ENCODE data around the gene MSH5.

The MSH5 gene

GRCh38 chr6:31713465-31713864 lies 26.3 kb upstream of the MSH5 start:
- DNase-seq (ENCODE audit: low spot score), result no peak

- no peak for DNase-seq (ENCODE audit: low spot score)
These were observed 25.7 kb upstream of the MSH5 start for GRCh38 chr6:31713991-31714684.

- no peak for DNase-seq (ENCODE audit: low spot score)
These were observed 24.5 kb upstream of the MSH5 start, which contains the start of gene LY6G6D for GRCh38 chr6:31715022-31715958. Gene LY6G6D (plus strand): TSS chr6:31715348. CDS start chr6:31715356, 8 bp downstream.

- DNase-seq (ENCODE audit: low spot score), result peak; percentile 39
These were observed 22.1 kb upstream of the MSH5 start for GRCh38 chr6:31717499-31718222.

GRCh38 chr6:31718265-31718664 lies 21.5 kb upstream of the MSH5 start:
- no peak for DNase-seq (ENCODE audit: low spot score)

- no peak for DNase-seq (ENCODE audit: low spot score)
These were observed 20.8 kb upstream of the MSH5 start for GRCh38 chr6:31719001-31719400.

GRCh38 chr6:31720196-31720770 lies 19.5 kb upstream of the MSH5 start:
- no peak for DNase-seq (ENCODE audit: low spot score)

GRCh38 chr6:31721351-31722020 lies 18.3 kb upstream of the MSH5 start, which contains the start of gene LY6G6C:
Gene LY6G6C (minus strand): TSS chr6:31721746. CDS start chr6:31721679, 67 bp downstream.
- DNase-seq (ENCODE audit: low spot score), result no peak

GRCh38 chr6:31722173-31722572 lies 17.6 kb upstream of the MSH5 start:
- no peak for DNase-seq (ENCODE audit: low spot score)

- DNase-seq (ENCODE audit: low spot score), result no peak
These were observed 16.4 kb upstream of the MSH5 start, which contains the start of gene MPIG6B for GRCh38 chr6:31723245-31723979. Gene MPIG6B (plus strand): TSS chr6:31723373. CDS start chr6:31723384, 11 bp downstream.

GRCh38 chr6:31723980-31724691 lies 15.7 kb upstream of the MSH5 start:
- DNase-seq (ENCODE audit: low spot score), result no peak

- no peak for DNase-seq (ENCODE audit: low spot score)
These were observed 14.1 kb upstream of the MSH5 start for GRCh38 chr6:31725502-31726350.

GRCh38 chr6:31727034-31727716 lies 12.6 kb upstream of the MSH5 start:
- DNase-seq (ENCODE audit: low spot score), result no peak

- DNase-seq (ENCODE audit: low spot score), result no peak
These were observed 11.8 kb upstream of the MSH5 start for GRCh38 chr6:31727717-31728671.

- DNase-seq (ENCODE audit: low spot score), result no peak
These were observed 10.9 kb upstream of the MSH5 start, which contains the start of gene DDAH2 for GRCh38 chr6:31728767-31729514. Gene DDAH2 (minus strand): TSS chr6:31729299. CDS start chr6:31729161, 138 bp downstream.

- DNase-seq (ENCODE audit: low spot score), result peak; percentile 86
These were observed 10.3 kb upstream of the MSH5 start for GRCh38 chr6:31729515-31729978.
